ENCODE data around the gene TTC36. TPM values are rescaled to one million over a fixed set of nuclear protein-coding genes. Genes with fewer than 3 reads are reported as not detected.
A peak's percentile ranks its signal among the peaks of the same experiment; 100 is the strongest.

Gene TTC36
- total RNA-seq, 5 donors from 2014 or later (not counting 1 experiment from before 2014, with no cell fraction given): 0.53 to 1.7 (median 1.2) TPM

- Mint-ChIP-seq H3K4me3 (peak overlapping the region; percentile 80 to 93 (median 87)), H3K27me3 (no peaks in the 10 kb centered on the region), H3K27ac (peak overlapping the region; percentile 68 to 86), H3K4me1 (peaks cover 29 to 43% (median 32%) of the 10 kb centered on the region in 3 donors), H3K36me3 (peaks cover 3% of the 10 kb centered on the region), H3K9me3 (no peaks in the 10 kb centered on the region)
- no peaks in the 10 kb centered on the region for H3K27me3 ChIP-seq (replicated peaks in 1 of 2; ENCODE audit: control insufficient read depth in 2 of 2, extremely low read depth in 1 of 2, insufficient read depth in 2 of 2, low read length in 1 of 2)
- ChIA-PET CTCF (no interaction called here), POLR2A (no interaction called here)
- H3K4me1 ChIP-seq (ENCODE audit: control insufficient read depth in 1 of 2, extremely low read depth in 1 of 2, insufficient read depth in 2 of 2, low read length in 2 of 2): peaks cover 6 to 28% of the 10 kb centered on the region in 2 experiments
- H3K4me3 ChIP-seq (ENCODE audit: control insufficient read depth in 1 of 2, extremely low read depth in 1 of 2, low read length in 1 of 2): peak overlapping the region; percentile 68 to 77
- 8% methylated on average over 30 of the region's 31 CpGs for WGBS (ENCODE audit: insufficient coverage)
- DNase-seq (peak in 2 of 35 experiments; percentile 4 to 10), ATAC-seq (replicated peaks in 1 of 4) (no peak)
- no peak overlapping the region for H3K27ac ChIP-seq (ENCODE audit: low read length)
- H3K9me3 ChIP-seq: no peaks in the 10 kb centered on the region
- peaks cover 0 to 7% of the 10 kb centered on the region in 2 donors for H3K36me3 ChIP-seq (ENCODE audit: control insufficient read depth in 2 of 2, extremely low read depth in 1 of 2, insufficient read depth in 1 of 2, low read length in 1 of 2)
Observed at GRCh38 chr11:118530180-118530682, 3.0 kb downstream of the TTC36 start.

- Mint-ChIP-seq H3K36me3 (peaks cover 6% of the 10 kb centered on the region), H3K27me3 (no peaks in the 10 kb centered on the region), H3K4me3 (peak within 1 kb of the TSS; percentile 87 to 93 (median 92)), H3K4me1 (peaks cover 29 to 43% (median 32%) of the 10 kb centered on the region in 3 donors), H3K27ac (peak within 1 kb of the TSS; percentile 82 to 92), H3K9me3 (no peaks in the 10 kb centered on the region)
- ATAC-seq (replicated peaks in 1 of 4): peak; percentile 85 to 87 (median 86)
- DNase-seq: peak; percentile 39 to 78 (median 62)
- no peaks in the 10 kb centered on the region for H3K27me3 ChIP-seq (replicated peaks in 1 of 2; ENCODE audit: control insufficient read depth in 2 of 2, extremely low read depth in 1 of 2, insufficient read depth in 2 of 2, low read length in 1 of 2)
- CTCF ChIA-PET: no interaction called here
- POLR2A ChIA-PET: no interaction called here
- H3K36me3 ChIP-seq (ENCODE audit: control insufficient read depth in 2 of 2, extremely low read depth in 1 of 2, insufficient read depth in 1 of 2, low read length in 1 of 2): peaks cover 0 to 7% of the 10 kb centered on the region in 2 donors
- H3K4me3 ChIP-seq (ENCODE audit: control insufficient read depth in 1 of 2, extremely low read depth in 1 of 2, low read length in 1 of 2): peak within 1 kb of the TSS; percentile 68 to 77
- no peak within 1 kb of the TSS for H3K27ac ChIP-seq (ENCODE audit: low read length)
- no peaks in the 10 kb centered on the region for H3K9me3 ChIP-seq
- WGBS (ENCODE audit: insufficient coverage): 2% methylated on average over 76 of the region's 94 CpGs
- peaks cover 6 to 28% of the 10 kb centered on the region in 2 experiments for H3K4me1 ChIP-seq (ENCODE audit: control insufficient read depth in 1 of 2, extremely low read depth in 1 of 2, insufficient read depth in 2 of 2, low read length in 2 of 2)
Observed at GRCh38 chr11:118530683-118531596, 3.7 kb downstream of the TTC36 start, which contains the start of gene TMEM25. TSS of gene TMEM25 (plus strand) at chr11:118531192. CDS start at chr11:118531802, 610 bp downstream.

- H3K9me3 Mint-ChIP-seq: no peaks in the 10 kb centered on the region
- ATAC-seq (replicated peaks in 1 of 4) (peak; percentile 5 to 33 (median 7)), DNase-seq (peak in 2 of 35 experiments; percentile 10 to 26)
- H3K9me3 ChIP-seq: no peaks in the 10 kb centered on the region
- peaks cover 0 to 7% of the 10 kb centered on the region in 2 donors for H3K36me3 ChIP-seq (ENCODE audit: control insufficient read depth in 2 of 2, extremely low read depth in 1 of 2, insufficient read depth in 1 of 2, low read length in 1 of 2)
- CTCF ChIA-PET: no interaction called here
- POLR2A ChIA-PET: no interaction called here
- peak overlapping the region; percentile 68 to 77 for H3K4me3 ChIP-seq (ENCODE audit: control insufficient read depth in 1 of 2, extremely low read depth in 1 of 2, low read length in 1 of 2)
- H3K4me1 ChIP-seq (ENCODE audit: control insufficient read depth in 1 of 2, extremely low read depth in 1 of 2, insufficient read depth in 2 of 2, low read length in 2 of 2): peaks cover 6 to 28% of the 10 kb centered on the region in 2 experiments
- H3K27ac ChIP-seq (ENCODE audit: low read length): no peak overlapping the region
- H3K4me3 Mint-ChIP-seq: peak overlapping the region; percentile 87 to 93 (median 92)
- H3K4me1 Mint-ChIP-seq: peaks cover 29 to 41% (median 30%) of the 10 kb centered on the region in 3 donors
- H3K27ac Mint-ChIP-seq: peak overlapping the region; percentile 82 to 92
- WGBS (ENCODE audit: insufficient coverage): 32% methylated on average over 12 of the region's 12 CpGs
- no peaks in the 10 kb centered on the region for H3K27me3 Mint-ChIP-seq
- peaks cover 8% of the 10 kb centered on the region for H3K36me3 Mint-ChIP-seq
- no peaks in the 10 kb centered on the region for H3K27me3 ChIP-seq (replicated peaks in 1 of 2; ENCODE audit: control insufficient read depth in 2 of 2, extremely low read depth in 1 of 2, insufficient read depth in 2 of 2, low read length in 1 of 2)
Observed at GRCh38 chr11:118531597-118532084, 4.4 kb downstream of the TTC36 start.

- no peaks in the 10 kb centered on the region for H3K9me3 Mint-ChIP-seq
- H3K4me3 ChIP-seq (ENCODE audit: control insufficient read depth in 1 of 2, extremely low read depth in 1 of 2, low read length in 1 of 2): no peak overlapping the region
Observed at GRCh38 chr11:118532091-118532490, 4.8 kb downstream of the TTC36 start.

GRCh38 chr11:118532852-118533768 is 5.8 kb downstream of the TTC36 start:
- Mint-ChIP-seq H3K9me3 (no peaks in the 10 kb centered on the region), H3K27ac (peak overlapping the region in 1 of 2 donors; percentile 49), H3K27me3 (no peaks in the 10 kb centered on the region), H3K4me1 (peaks cover 25 to 29% (median 28%) of the 10 kb centered on the region in 3 donors), H3K4me3 (peak overlapping the region in 2 of 3 donors; percentile 9 to 21), H3K36me3 (peaks cover 9% of the 10 kb centered on the region)
- no peak for DNase-seq
- Histone ChIP-seq H3K4me3 (ENCODE audit: control insufficient read depth in 1 of 2, extremely low read depth in 1 of 2, low read length in 1 of 2) (no peak overlapping the region), H3K9me3 (no peaks in the 10 kb centered on the region), H3K27ac (ENCODE audit: low read length) (no peak overlapping the region), H3K4me1 (ENCODE audit: control insufficient read depth in 1 of 2, extremely low read depth in 1 of 2, insufficient read depth in 2 of 2, low read length in 2 of 2) (peaks cover 6 to 28% of the 10 kb centered on the region in 2 experiments), H3K36me3 (ENCODE audit: control insufficient read depth in 2 of 2, extremely low read depth in 1 of 2, insufficient read depth in 1 of 2, low read length in 1 of 2) (peaks cover 0 to 7% of the 10 kb centered on the region in 2 donors), H3K27me3 (replicated peaks in 1 of 2; ENCODE audit: control insufficient read depth in 2 of 2, extremely low read depth in 1 of 2, insufficient read depth in 2 of 2, low read length in 1 of 2) (no peaks in the 10 kb centered on the region)
- ATAC-seq (replicated peaks in 1 of 4): no peak
- WGBS (ENCODE audit: insufficient coverage): 94% methylated on average over 19 of the region's 19 CpGs
- ChIA-PET CTCF (no interaction called here), POLR2A (interaction anchor here in 1 of 2 donors (0.6 kb wide), 1 partner anchor 14 kb away, joined by 5 read pairs; no protein-coding TSS in a partner anchor)

More at GRCh38 chr11:118532091-118532490, 4.8 kb downstream of the TTC36 start:
- H3K36me3 Mint-ChIP-seq: peaks cover 9% of the 10 kb centered on the region
- H3K4me3 Mint-ChIP-seq: peak overlapping the region; percentile 87 to 93 (median 92)
- peak overlapping the region; percentile 5 to 92 for H3K27ac Mint-ChIP-seq
- Histone ChIP-seq H3K4me1 (ENCODE audit: control insufficient read depth in 1 of 2, extremely low read depth in 1 of 2, insufficient read depth in 2 of 2, low read length in 2 of 2) (peaks cover 6 to 28% of the 10 kb centered on the region in 2 experiments), H3K9me3 (no peaks in the 10 kb centered on the region), H3K27ac (ENCODE audit: low read length) (no peak overlapping the region), H3K36me3 (ENCODE audit: control insufficient read depth in 2 of 2, extremely low read depth in 1 of 2, insufficient read depth in 1 of 2, low read length in 1 of 2) (peaks cover 0 to 7% of the 10 kb centered on the region in 2 donors), H3K27me3 (replicated peaks in 1 of 2; ENCODE audit: control insufficient read depth in 2 of 2, extremely low read depth in 1 of 2, insufficient read depth in 2 of 2, low read length in 1 of 2) (no peaks in the 10 kb centered on the region)
- ATAC-seq (replicated peaks in 1 of 4) (no peak), DNase-seq (no peak)
- ChIA-PET CTCF (no interaction called here), POLR2A (no interaction called here)
- H3K27me3 Mint-ChIP-seq: no peaks in the 10 kb centered on the region
- H3K4me1 Mint-ChIP-seq: peaks cover 29 to 36% (median 30%) of the 10 kb centered on the region in 3 donors
- 93% methylated on average over 8 of the region's 10 CpGs for WGBS (ENCODE audit: insufficient coverage)

All from T-cell (primary cell).